GM21381 (cell line): ENCODE results near the gene TNFRSF8.
"Not testable (repeated sequence)": the region's sequence is repeated elsewhere in the genome, so short reads cannot be mapped to it uniquely, and the experiment has no call there.

ENCODE experiments used
- ATAC-seq: cut with Tn5 transposase; IDR thresholded peaks from one replicate; pipeline ENCODE4 v1.9.1; 2021; ENCODE audit warnings: mild to moderate bottlenecking, moderate library complexity; ENCODE audit not compliant: unreplicated experiment

TNFRSF8 gene

DNA sequence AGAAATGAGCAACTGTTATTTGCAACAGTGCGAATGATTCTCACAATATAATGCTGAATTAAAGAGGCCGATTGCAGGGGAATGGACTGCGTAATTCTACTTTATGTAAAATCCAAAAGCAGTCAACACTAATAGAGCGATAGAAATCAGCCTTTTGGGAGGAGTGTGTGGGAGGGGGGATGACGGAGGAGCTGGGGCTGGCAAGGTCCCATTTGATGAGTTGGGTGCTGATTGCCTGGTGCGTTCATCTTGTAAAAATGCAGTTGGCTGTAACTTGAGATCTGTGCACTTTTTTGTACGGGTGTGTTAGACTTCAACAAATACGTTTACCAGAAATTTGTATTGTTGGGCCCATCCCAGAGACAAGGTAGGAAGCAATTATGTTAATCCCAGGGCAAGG lies 20.7 kb downstream of the TNFRSF8 start:
- ATAC-seq, result no peak

DNA sequence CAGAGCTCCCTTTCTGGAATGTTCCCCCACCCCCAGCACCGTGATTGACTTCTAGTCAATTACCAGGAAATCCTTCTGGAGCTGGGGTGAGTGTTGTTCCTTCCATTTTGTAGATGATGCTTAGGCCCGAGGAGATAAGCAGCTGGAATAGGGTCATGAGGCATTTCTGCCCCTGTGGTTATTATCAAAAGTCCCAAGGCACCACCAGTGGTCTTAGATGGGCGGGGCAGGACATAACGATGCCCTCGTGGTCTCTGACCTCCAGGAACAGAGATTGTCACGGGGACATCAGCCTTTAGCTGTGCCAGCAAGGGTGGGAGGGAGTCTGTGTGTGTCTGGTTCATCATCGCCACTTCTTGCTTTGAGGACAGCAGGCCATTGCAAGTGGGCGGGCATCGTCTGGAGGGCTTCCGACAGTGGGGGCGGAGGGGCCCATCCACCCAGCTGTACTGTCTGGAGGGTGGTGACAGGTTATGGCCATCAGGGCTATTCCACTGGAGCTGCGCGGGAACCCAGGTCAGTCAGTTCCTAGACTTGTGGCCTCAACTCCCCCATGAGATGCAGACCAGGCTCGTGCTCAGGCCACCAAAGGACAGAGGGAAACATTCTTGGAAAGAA lies 22.6 kb downstream of the TNFRSF8 start:
- ATAC-seq, result no peak

DNA sequence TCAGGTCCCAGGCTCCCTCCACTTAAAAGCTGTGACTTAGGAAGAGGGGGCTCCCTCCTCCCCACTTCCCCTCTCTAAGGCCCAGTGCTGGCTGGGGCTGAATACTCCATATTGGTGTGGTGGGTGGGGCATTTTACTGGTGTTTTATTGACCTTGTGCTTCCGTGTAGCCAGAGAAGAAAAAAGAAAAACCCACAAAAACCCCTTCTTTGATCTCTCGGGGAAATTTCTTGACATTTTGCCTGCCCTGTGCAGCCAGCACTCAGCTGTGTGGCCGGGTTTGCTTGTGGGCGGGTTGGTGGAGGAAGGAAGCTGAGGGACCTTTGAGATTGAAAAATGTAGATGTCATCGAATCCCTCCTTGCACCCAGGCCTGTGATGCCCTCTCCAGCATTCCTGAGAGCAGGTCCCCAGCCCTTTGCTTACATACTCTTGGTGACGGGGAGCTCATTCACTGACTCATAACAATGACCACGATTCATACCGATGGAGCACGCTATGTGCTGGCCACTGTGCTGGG lies 24.8 kb downstream of the TNFRSF8 start:
- peak; percentile 57 for ATAC-seq

DNA sequence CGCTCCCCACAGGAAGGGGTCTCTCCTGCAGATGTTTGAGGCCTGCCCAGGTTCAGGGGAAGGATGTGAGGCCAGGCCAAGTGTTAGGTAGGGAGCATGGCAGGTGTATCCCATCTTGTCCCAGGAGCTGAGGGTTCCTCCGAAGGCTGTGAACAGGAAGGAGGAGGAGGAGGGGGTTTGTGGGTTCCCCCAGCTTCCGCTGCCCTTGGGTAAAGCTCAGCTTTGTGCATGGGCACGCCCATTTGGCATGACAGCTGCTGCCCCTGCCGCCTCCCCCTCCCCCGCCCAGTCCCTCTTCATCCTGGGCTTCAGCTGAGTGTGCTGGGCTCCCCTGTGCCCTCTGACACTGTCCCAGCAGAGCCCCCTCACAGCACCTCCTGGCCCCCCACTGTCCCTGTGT lies 25.5 kb downstream of the TNFRSF8 start:
- ATAC-seq, result no peak

DNA sequence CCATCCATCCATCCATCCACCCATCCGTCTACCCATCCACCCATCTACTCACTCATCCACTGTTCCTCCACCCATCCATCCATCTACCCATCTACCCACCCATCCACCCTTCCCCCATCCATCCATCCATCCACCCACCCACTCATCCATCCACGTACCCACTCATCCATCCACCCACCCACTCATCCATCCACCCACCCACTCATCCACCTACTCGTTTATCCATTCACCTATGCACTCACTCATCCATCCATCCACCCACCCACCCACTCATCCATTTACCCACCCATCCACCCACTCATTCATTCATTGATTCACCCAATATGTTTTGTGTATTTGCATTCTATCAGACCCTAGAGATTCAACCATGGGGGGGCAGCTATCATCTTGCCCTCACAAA lies 27.2 kb downstream of the TNFRSF8 start:
- no peak for ATAC-seq

DNA sequence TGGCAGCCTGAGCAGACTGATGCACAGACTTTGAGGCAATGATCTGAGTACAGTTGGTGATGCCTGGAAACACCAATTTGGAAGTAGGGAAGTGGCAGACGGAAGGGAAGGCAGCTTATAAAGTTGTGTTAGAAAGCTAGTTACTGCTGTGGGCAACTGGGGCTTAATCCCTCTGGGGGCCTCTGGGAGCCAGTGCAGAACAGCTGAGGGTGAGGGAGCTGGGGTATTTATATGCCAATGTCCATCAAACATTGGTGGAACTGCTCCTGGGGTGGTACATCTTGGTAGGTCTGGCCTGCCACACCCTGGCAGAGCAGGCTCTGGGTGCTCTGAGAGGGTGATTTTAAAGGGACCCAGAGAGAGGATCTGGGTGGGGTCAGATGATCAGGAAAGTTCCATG lies 28.1 kb downstream of the TNFRSF8 start:
- ATAC-seq, result no peak

DNA sequence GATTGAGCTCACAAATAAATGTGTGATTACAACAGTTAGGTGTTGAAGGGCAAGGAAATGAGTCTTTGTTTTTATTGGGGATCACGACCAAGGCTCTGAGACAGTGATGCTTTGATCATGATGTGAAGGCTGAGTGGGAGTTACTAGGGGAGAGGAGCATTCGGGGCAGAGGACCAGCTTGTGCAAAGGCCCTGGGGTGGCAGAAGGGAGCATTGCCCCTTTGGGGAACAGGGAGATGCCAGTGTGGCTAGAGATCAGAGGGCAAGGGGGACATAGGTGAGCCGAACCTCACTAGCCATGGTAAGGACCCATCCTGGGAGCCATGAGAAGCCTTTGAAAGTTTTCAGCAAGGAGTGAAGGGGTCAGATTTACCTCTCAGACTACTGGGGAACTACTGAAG lies 31.1 kb downstream of the TNFRSF8 start:
- no peak for ATAC-seq

DNA sequence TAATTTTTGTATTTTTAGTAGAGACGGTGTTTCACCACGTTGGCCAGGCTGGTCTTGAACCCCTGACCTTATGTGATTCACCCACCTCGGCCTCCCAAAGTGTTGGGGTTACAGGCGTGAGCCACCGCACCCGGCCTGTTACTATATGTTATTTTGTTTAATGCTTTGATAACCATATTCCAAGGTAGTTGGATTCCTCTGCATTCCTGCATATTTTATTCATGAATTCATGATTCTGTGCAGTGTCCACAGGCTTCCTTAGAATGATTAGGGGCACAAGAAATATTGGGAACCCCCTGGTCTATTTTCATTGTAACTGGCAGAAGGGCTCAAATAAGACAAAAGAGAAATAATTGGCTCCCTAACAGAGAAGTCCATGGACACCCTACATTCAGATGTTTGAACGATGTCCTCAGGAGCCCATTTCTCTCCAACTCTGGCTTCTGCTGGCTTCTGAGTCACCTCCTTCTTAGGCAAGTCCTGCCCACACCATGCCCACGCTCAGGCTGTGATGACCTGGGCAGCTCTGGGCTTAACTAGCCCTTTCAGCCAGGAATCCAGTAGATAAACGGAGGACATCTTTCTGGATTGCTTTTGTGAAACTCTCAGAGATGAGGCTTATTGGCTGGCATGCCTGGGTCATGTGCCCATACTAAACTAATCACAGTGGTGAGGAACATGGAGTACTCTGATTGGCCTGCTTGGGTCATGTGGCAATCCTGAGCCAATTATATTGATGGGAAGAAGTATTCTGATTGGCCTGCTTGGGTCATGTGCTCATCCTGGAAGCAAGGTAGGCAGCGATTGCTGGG lies 32.6 kb downstream of the TNFRSF8 start:
- no peak for ATAC-seq

DNA sequence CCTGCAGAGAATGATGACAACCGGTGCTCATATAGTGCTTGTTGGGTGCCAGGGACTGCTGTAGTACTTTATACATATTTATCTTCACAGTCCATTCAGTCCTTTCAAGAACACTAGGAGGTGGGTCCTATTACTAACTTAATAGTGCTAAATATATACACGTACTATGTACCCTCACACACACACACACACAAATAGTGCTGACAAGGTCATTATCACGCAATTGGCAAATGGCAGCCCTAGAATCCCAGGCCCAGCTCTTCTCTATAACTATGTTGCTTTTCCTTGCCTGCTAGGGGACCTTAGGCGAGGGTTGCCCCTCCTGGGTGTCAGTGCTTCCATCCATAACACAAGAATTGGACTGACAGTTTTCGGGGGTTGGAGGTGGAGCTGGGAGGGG lies 33.5 kb downstream of the TNFRSF8 start:
- no peak for ATAC-seq

DNA sequence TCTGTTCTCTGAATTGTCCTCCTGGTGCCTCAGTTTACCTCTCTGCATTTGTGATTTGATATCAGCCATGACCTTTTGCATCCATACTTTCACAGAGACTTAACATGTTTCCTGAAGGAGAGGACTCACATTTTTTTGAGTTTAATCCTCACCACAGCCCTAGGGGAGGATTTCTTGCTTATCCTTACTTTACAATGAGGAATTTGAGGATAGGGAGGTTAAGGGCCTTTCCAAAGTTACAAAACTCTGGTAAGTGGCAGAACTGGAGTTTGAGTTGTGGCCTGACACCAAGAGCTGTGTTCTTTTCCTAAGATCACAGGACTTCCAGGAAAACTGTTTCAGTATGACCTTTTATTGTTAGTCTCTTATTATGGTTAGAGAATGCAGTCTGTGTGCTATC lies 34.2 kb downstream of the TNFRSF8 start:
- no peak for ATAC-seq

DNA sequence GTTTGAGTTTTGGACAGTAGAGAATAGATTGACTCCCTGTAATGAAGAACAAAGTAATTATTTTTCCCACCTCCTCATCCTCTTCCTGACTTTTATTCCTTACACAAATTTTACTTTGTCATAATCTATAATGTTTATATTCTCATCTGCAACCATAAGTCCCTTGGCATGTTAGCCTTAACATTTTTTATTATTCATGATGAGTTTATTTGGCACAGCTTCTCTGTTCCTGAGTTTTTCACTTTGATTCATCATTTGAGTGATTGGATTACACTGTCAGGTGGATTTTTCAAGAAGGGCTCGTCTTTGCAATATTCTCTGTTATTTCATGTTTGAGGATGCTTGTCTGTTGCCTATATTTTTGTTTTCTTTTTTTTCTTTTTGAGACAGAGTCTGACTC lies 35.7 kb downstream of the TNFRSF8 start:
- no peak for ATAC-seq

DNA sequence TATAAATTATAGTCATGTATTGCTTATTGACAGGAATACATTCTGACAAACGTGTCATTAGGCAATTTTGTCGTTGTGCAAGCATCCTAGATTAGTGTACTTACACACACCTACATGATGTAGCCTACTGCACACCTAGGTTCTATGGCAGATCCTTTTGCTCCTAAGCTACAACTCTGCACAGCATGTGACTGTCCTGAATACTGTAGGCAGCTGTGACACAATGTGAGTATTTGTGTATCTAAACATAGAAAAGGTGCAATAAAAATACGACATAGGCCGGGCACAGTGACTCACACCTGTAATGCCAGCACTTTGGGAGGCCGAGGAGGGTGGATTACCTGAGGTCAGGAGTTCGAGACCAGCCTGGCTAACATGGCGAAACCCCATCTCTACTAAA lies 36.5 kb downstream of the TNFRSF8 start:
- ATAC-seq, result no peak

DNA sequence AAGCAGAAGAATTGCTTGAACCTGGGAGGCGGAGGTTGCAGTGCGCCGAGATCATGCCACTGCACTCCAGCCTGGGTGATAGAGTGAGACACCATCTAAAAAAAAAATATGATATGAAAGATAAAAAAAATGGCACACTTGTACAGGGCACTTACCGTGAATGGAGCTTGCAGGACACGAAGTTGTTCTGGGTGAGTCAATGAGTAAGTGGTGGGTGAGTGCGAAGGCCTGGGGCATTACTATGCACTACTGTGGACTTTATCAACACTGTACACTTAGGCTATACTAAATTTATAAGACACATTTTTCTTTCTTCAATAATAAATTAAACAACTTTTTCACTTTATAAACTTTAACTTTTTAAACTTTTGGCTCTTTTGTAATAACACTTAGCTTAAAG lies 37.0 kb downstream of the TNFRSF8 start:
- no peak for ATAC-seq

DNA sequence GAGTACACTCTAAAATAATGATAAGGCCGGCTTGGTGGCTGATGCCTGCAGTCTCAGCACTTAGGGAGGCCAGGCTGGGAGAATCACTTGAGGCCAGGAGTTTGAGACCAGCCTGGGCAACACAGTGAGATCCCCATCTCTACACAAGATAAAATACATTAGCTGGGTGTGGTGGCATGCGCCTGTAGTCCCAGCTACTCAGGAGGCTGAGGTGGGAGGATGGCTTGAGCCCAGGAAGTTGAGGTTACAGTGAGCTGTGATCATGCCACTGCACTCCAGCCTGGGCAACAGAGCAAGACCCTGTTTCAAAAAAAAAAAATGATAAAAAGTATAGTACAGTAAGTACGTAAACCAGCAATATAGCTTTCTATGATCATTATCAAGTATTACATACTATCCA lies 38.0 kb downstream of the TNFRSF8 start:
- ATAC-seq, result not testable (repeated sequence)

DNA sequence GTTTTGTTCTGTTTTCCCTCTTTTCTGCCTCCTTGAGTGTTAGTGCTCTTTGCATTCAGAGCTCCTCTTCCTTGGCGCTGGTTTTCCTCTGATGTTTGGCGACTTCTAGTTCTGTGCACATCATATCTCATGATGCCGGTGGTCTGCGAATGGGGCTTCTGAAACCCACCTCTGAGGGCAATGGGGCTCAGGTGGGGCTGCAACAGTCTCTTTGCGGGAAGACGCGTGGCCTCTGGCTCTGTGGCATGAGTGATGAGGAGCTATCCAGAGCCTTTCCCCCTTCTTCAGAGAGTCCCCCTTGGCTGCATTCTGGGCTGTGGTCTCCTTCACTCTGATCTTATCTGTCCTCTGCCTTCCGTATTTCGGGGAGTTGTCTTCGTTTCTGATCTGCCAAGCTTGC lies 39.0 kb downstream of the TNFRSF8 start:
- ATAC-seq, result no peak

DNA sequence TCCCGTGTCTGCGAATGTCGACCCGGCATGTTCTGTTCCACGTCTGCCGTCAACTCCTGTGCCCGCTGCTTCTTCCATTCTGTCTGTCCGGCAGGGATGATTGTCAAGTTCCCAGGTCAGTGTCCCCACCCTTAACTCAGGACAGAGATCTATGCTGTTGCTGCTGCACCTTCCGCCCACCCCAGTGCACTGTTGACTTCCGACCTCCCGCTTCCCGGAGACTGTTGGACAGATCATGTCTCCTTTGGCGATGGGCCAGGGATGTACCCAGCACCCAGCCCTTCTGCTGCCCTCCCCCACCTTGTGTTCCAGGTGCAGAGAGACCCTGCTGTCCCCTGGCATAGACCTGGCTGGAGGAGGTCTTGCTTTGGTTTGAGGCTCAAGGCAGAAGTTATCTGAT lies 41.3 kb downstream of the TNFRSF8 start:
- ATAC-seq, result no peak

DNA sequence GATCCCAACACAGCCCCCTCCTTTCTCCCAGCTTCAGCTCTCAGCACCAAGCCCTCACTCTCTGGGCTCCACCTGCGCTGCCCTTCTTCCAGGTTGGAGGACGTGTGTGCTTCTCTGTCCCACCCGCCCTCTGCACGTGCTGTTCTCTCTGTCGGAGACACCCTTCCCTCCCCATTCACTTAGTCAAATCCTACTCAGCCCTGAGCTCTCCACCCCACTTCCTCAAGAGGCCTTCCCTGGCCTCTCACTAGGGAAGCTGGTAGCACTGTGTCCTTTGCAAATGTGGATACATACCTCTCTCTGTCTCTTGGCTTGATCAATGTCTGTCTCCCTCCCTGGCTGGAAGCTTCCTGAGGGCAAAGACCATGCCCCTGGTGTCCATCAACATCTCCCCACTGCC lies 43.0 kb downstream of the TNFRSF8 start:
- ATAC-seq, result no peak

DNA sequence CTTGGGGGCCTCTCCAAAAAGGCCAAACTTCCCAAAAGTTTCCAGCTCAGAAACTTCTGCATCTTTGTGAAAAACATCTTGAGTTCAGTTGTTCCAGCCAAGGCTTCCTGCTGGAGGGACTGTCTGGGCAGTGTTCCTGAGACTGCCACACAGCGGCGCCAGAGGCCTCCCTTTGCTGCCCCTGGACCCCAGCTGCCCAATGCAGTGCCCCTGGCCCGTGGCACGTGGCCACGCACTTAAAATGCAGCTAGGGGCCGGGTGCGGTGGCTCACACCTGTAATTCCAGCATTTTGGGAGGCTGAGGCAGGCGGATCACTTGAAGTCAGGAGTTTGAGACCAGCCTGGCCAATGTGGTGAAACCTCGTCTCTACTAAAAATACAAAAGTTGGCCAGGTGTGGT lies 43.8 kb downstream of the TNFRSF8 start:
- not testable (repeated sequence) for ATAC-seq

DNA sequence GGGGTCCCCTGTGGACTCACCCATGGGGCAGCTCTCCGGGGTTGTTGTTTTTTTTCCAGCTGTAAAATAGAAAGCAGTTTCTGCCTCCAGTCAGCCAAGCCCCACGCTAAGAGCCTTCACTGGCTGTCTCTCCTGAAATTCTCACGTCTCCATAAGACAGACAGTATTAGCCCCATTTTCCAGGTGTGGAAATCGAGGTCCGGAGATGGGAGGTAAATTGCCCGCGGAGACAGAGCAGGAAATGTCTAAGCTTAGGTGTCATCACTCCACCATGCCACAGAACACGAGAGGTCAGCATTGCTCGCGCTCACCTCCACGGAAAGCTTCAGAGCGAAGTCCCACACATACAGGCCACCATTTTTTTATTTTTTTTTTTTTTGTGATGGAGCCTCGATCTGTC lies 44.6 kb downstream of the TNFRSF8 start:
- ATAC-seq, result no peak

DNA sequence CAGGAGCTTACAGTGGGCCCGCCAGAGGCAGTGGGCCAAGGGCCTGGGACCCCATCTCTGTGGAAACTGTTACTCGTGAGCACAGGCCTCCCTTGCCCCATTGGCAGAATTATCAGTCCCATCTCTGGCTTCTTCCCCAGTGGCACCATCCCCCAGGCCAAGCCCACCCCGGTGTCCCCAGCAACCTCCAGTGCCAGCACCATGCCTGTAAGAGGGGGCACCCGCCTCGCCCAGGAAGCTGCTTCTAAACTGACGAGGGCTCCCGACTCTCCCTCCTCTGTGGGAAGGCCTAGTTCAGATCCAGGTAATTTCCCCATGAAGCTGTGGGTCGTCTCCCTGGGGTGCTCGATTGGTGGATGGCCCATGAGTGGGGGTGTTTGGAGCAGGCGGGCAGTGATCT lies 46.8 kb downstream of the TNFRSF8 start:
- no peak for ATAC-seq

DNA sequence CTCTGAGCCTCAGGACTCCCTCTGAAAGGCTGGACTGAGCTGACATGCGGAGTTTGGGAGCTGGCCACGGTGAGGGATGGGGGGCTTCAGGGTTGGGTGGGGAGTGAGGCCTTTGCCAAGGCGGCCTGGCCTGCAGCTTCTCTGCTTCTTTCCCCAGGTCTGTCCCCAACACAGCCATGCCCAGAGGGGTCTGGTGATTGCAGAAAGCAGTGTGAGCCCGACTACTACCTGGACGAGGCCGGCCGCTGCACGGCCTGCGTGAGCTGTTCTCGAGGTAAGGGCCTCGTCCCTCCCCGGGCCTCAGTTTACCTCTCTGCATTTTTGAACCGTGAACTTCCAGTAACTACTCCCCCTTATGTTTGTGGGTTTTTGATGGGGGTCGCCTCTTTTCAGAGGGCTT lies 48.6 kb downstream of the TNFRSF8 start:
- no peak for ATAC-seq

DNA sequence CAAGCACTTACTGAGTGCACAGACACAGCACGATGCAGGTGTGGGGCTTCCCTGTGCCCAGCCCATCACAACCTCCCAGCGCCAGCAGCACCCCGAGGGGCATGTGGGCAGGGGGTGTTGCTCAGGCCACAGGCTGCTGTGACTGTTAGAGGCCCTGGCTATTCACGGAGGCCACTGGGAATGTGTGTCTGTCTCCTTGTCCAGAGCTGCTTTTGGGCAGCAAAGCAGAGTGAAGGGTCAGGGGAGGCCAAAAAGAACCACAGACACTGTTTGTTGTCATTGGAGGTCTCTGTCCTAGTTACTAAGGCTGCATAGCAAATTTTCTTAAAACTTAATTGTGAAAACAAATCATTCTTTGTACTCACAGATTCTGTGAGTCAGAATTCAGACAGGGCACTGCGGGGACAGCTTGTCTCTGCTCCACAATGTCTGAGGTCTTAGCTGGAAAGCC lies 49.6 kb downstream of the TNFRSF8 start:
- no peak for ATAC-seq
